ENCODE results near the gene ANP32E.
"Not testable (repeated sequence)": the region's sequence is repeated elsewhere in the genome, so short reads cannot be mapped to it uniquely, and the experiment has no call there.

ANP32E gene

GRCh38 chr1:150228246-150228645 is 7.7 kb downstream of the ANP32E start:
- H3K4ac ChIP-seq (ENCODE audit: low read depth in 1 of 2, low read length in 2 of 2); H3K14ac ChIP-seq (ENCODE audit: low read length in 2 of 2); H4K91ac ChIP-seq (ENCODE audit: low read length); DNase-seq; H3K9me3 ChIP-seq (ENCODE audit: control insufficient read depth, low read length); H3K4me2 ChIP-seq (ENCODE audit: low read length, poor library complexity, severe bottlenecking); H2AFZ ChIP-seq (ENCODE audit: low read depth, low read length); H2AK5ac ChIP-seq (ENCODE audit: low read length, severe bottlenecking); H3K18ac ChIP-seq (ENCODE audit: low read depth in 1 of 2, low read length in 2 of 2); H4K8ac ChIP-seq (ENCODE audit: low read length); H2BK5ac ChIP-seq (ENCODE audit: low read depth, low read length, poor library complexity, severe bottlenecking); H3K23ac ChIP-seq (ENCODE audit: low read length in 2 of 2); H3K79me1 ChIP-seq (replicated peaks; ENCODE audit: low read length, poor library complexity, severe bottlenecking); H3K4me3 ChIP-seq (ENCODE audit: insufficient read depth in 1 of 2, low read depth in 1 of 2, low read length in 2 of 2); H3K27ac ChIP-seq (ENCODE audit: low read length, poor library complexity, severe bottlenecking); H3K27me3 ChIP-seq (ENCODE audit: control insufficient read depth in 1 of 2, insufficient read depth in 1 of 2, low read length in 2 of 2); H3K4me1 ChIP-seq (ENCODE audit: control insufficient read depth, insufficient read depth, low read depth, low read length); H3K9ac ChIP-seq (ENCODE audit: low read length); H2BK15ac ChIP-seq (ENCODE audit: low read depth, poor library complexity, severe bottlenecking); H2BK12ac ChIP-seq (ENCODE audit: low read length in 2 of 2); H2BK120ac ChIP-seq (ENCODE audit: low read depth, low read length): not testable (repeated sequence)
- H3K36me3 ChIP-seq (ENCODE audit: control insufficient read depth in 1 of 2, insufficient read depth in 2 of 2, low read depth in 1 of 2, low read length in 2 of 2), result peaks cover 7 to 38% of the 10 kb centered on the region in 2 experiments
- WGBS, result 97% methylated on average over 9 of the region's 10 CpGs

- no peak overlapping the region for H2BK12ac ChIP-seq (ENCODE audit: low read length in 2 of 2)
- H3K79me1 ChIP-seq (replicated peaks; ENCODE audit: low read length, poor library complexity, severe bottlenecking), result peaks cover 10% of the 10 kb centered on the region
- no peak overlapping the region for H3K27ac ChIP-seq (ENCODE audit: low read length, poor library complexity, severe bottlenecking)
- H3K4me1 ChIP-seq (ENCODE audit: control insufficient read depth, insufficient read depth, low read depth, low read length), result no peaks in the 10 kb centered on the region
- no peak overlapping the region for H3K9ac ChIP-seq (ENCODE audit: low read length)
- no peak overlapping the region for H4K91ac ChIP-seq (ENCODE audit: low read length)
- H2AK5ac ChIP-seq (ENCODE audit: low read length, severe bottlenecking), result no peak overlapping the region
- no peak overlapping the region for H3K4me3 ChIP-seq (ENCODE audit: insufficient read depth in 1 of 2, low read depth in 1 of 2, low read length in 2 of 2)
- no peak overlapping the region for H2BK120ac ChIP-seq (ENCODE audit: low read depth, low read length)
- H2BK15ac ChIP-seq (ENCODE audit: low read depth, poor library complexity, severe bottlenecking), result no peak overlapping the region
- no peak overlapping the region for H3K4ac ChIP-seq (ENCODE audit: low read depth in 1 of 2, low read length in 2 of 2)
- no peak overlapping the region for H3K23ac ChIP-seq (ENCODE audit: low read length in 2 of 2)
- H2BK5ac ChIP-seq (ENCODE audit: low read depth, low read length, poor library complexity, severe bottlenecking), result no peak overlapping the region
- no peak overlapping the region for H3K14ac ChIP-seq (ENCODE audit: low read length in 2 of 2)
- H3K18ac ChIP-seq (ENCODE audit: low read depth in 1 of 2, low read length in 2 of 2), result no peak overlapping the region
- no peak for DNase-seq
- no peak overlapping the region for H3K4me2 ChIP-seq (ENCODE audit: low read length, poor library complexity, severe bottlenecking)
- H3K27me3 ChIP-seq (ENCODE audit: control insufficient read depth in 1 of 2, insufficient read depth in 1 of 2, low read length in 2 of 2), result no peaks in the 10 kb centered on the region
- no peaks in the 10 kb centered on the region for H3K9me3 ChIP-seq (ENCODE audit: control insufficient read depth, low read length)
- H4K8ac ChIP-seq (ENCODE audit: low read length), result no peak overlapping the region
- H3K36me3 ChIP-seq (ENCODE audit: control insufficient read depth in 1 of 2, insufficient read depth in 2 of 2, low read depth in 1 of 2, low read length in 2 of 2), result peaks cover 9 to 44% of the 10 kb centered on the region in 2 experiments
- H2AFZ ChIP-seq (ENCODE audit: low read depth, low read length), result no peak overlapping the region
These were observed 8.7 kb downstream of the ANP32E start for GRCh38 chr1:150227228-150227627.

DNA sequence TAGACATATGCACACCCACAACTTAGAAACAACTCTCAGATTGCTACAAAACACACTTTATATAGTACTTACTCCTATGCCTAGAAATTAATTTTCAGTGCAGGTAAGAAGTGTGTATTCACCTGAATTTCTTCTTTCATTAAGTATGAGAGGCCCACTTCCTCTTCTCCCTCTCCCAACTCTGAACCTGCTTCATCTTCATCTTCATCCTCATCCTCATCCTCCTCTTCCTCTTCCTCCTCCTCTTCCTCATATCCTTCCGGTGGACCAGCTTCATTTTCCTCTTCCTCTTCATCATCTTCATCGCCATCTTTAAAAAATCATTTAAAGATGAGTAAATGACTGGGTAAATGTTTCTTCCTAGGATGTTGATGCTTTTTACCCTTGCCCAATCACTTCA is 9.4 kb downstream of the ANP32E start:
- Histone ChIP-seq H3K9ac (ENCODE audit: low read length) (no peak overlapping the region), H3K23ac (ENCODE audit: low read length in 2 of 2) (no peak overlapping the region), H3K36me3 (ENCODE audit: control insufficient read depth in 1 of 2, insufficient read depth in 2 of 2, low read depth in 1 of 2, low read length in 2 of 2) (peaks cover 9 to 44% of the 10 kb centered on the region in 2 experiments), H2BK120ac (ENCODE audit: low read depth, low read length) (no peak overlapping the region), H2AFZ (ENCODE audit: low read depth, low read length) (no peak overlapping the region), H3K79me1 (replicated peaks; ENCODE audit: low read length, poor library complexity, severe bottlenecking) (peaks cover 10% of the 10 kb centered on the region), H3K4me2 (ENCODE audit: low read length, poor library complexity, severe bottlenecking) (no peak overlapping the region), H2BK5ac (ENCODE audit: low read depth, low read length, poor library complexity, severe bottlenecking) (no peak overlapping the region), H3K27me3 (ENCODE audit: control insufficient read depth in 1 of 2, insufficient read depth in 1 of 2, low read length in 2 of 2) (no peaks in the 10 kb centered on the region), H3K4ac (ENCODE audit: low read depth in 1 of 2, low read length in 2 of 2) (no peak overlapping the region), H3K4me3 (ENCODE audit: insufficient read depth in 1 of 2, low read depth in 1 of 2, low read length in 2 of 2) (no peak overlapping the region), H3K4me1 (ENCODE audit: control insufficient read depth, insufficient read depth, low read depth, low read length) (no peaks in the 10 kb centered on the region), H2BK15ac (ENCODE audit: low read depth, poor library complexity, severe bottlenecking) (no peak overlapping the region), H2BK12ac (ENCODE audit: low read length in 2 of 2) (no peak overlapping the region), H2AK5ac (ENCODE audit: low read length, severe bottlenecking) (no peak overlapping the region), H4K8ac (ENCODE audit: low read length) (no peak overlapping the region), H3K14ac (ENCODE audit: low read length in 2 of 2) (no peak overlapping the region), H3K27ac (ENCODE audit: low read length, poor library complexity, severe bottlenecking) (no peak overlapping the region), H3K18ac (ENCODE audit: low read depth in 1 of 2, low read length in 2 of 2) (no peak overlapping the region), H4K91ac (ENCODE audit: low read length) (no peak overlapping the region), H3K9me3 (ENCODE audit: control insufficient read depth, low read length) (no peaks in the 10 kb centered on the region)
- 100% methylated on average over 1 of the region's 2 CpGs for WGBS
- no peak for DNase-seq

DNA sequence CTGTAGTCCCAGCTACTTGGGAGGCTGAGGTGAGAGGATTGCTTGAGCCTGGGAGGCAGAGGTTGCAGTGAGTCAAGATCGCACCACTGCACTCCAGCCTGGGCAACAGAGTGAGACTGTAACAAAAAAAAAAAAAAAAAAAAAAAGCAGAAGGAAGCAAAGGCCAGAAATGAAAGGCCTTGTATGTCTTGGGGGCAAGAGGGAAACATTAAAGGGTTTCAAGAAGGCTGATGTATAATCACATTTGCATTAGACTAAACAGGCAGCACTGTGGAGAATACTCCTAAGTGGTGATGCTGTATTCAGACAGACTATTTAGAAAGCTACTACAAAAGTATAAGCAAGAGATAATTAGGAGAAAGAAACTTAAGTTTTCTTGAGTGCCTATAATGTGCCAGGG is 10.4 kb downstream of the ANP32E start:
- Histone ChIP-seq H3K9ac (ENCODE audit: low read length) (no peak overlapping the region), H3K23ac (ENCODE audit: low read length in 2 of 2) (no peak overlapping the region), H3K9me3 (ENCODE audit: control insufficient read depth, low read length) (no peaks in the 10 kb centered on the region), H3K14ac (ENCODE audit: low read length in 2 of 2) (no peak overlapping the region), H3K18ac (ENCODE audit: low read depth in 1 of 2, low read length in 2 of 2) (no peak overlapping the region), H4K8ac (ENCODE audit: low read length) (no peak overlapping the region), H2BK12ac (ENCODE audit: low read length in 2 of 2) (no peak overlapping the region), H2BK120ac (ENCODE audit: low read depth, low read length) (no peak overlapping the region), H3K4ac (ENCODE audit: low read depth in 1 of 2, low read length in 2 of 2) (no peak overlapping the region), H3K27me3 (ENCODE audit: control insufficient read depth in 1 of 2, insufficient read depth in 1 of 2, low read length in 2 of 2) (no peaks in the 10 kb centered on the region), H3K4me3 (ENCODE audit: insufficient read depth in 1 of 2, low read depth in 1 of 2, low read length in 2 of 2) (no peak overlapping the region), H2AFZ (ENCODE audit: low read depth, low read length) (no peak overlapping the region), H3K36me3 (ENCODE audit: control insufficient read depth in 1 of 2, insufficient read depth in 2 of 2, low read depth in 1 of 2, low read length in 2 of 2) (peaks cover 9 to 45% of the 10 kb centered on the region in 2 experiments), H3K4me1 (ENCODE audit: control insufficient read depth, insufficient read depth, low read depth, low read length) (no peaks in the 10 kb centered on the region), H3K79me1 (replicated peaks; ENCODE audit: low read length, poor library complexity, severe bottlenecking) (peaks cover 12% of the 10 kb centered on the region), H2BK5ac (ENCODE audit: low read depth, low read length, poor library complexity, severe bottlenecking) (no peak overlapping the region), H2BK15ac (ENCODE audit: low read depth, poor library complexity, severe bottlenecking) (no peak overlapping the region), H3K4me2 (ENCODE audit: low read length, poor library complexity, severe bottlenecking) (no peak overlapping the region), H2AK5ac (ENCODE audit: low read length, severe bottlenecking) (no peak overlapping the region), H4K91ac (ENCODE audit: low read length) (no peak overlapping the region), H3K27ac (ENCODE audit: low read length, poor library complexity, severe bottlenecking) (no peak overlapping the region)
- no peak for DNase-seq
- WGBS, result 92% methylated on average over 1 of the region's 1 CpG
